Testis (tissue), 2 donors: ENCODE results near the gene VWA8.

ENCODE experiments used
- CTCF ChIP-seq, 3 experiments: fragments of 450-650 bp in 2 of 3; fragments of 200-600 bp in 1 of 3; sonication (generic) in 1 of 3; IDR thresholded peaks; one replicate each; pipeline ENCODE4 v1.5.1; 2016 to 2019; ENCODE audit warnings: antibody characterized with exemption in 3 of 3, mild to moderate bottlenecking in 2 of 3, moderate library complexity in 1 of 3
- POLR2A ChIP-seq: fragments of 450-650 bp; IDR thresholded peaks from one replicate; pipeline ENCODE4 v1.6.1; 2017; ENCODE audit warnings: antibody characterized with exemption, mild to moderate bottlenecking, moderate library complexity

- TF ChIP-seq CTCF (IDR thresholded peaks at IDR 0.05): no peak
- no peak for TF ChIP-seq POLR2A
These were observed 60.0 kb downstream of the VWA8 start for GRCh38 chr13:41900918-41901317.
